HepG2 (cell line): ENCODE results near the gene MYO18A. TPM values are rescaled to one million over a fixed set of nuclear protein-coding genes. Genes with fewer than 3 reads are reported as not detected.

Experiments used
- AKAP8 ChIP-seq: sonication (generic); formaldehyde crosslinking; IDR thresholded peaks from 2 replicates; pipeline ENCODE4 v1.5.1; 2020; ENCODE audit warnings: mild to moderate bottlenecking, missing genetic modification reagents
- FOXM1 ChIP-seq: sonication (generic); formaldehyde crosslinking; IDR thresholded peaks from 2 replicates; pipeline ENCODE4 v1.5.0; 2020; ENCODE audit warnings: missing genetic modification reagents
- IRF2 ChIP-seq: IDR thresholded peaks from 2 replicates; pipeline ENCODE4 v1.6.1; 2018; ENCODE audit warnings: missing genetic modification reagents, missing compliant biosample characterization
- KDM3A ChIP-seq: IDR thresholded peaks from 2 replicates; pipeline ENCODE4 v1.6.1; 2018; ENCODE audit warnings: low read depth, missing compliant biosample characterization
- KLF13 ChIP-seq: sonication (generic); formaldehyde crosslinking; IDR thresholded peaks from 2 replicates; pipeline ENCODE4 v1.4.0; 2020; ENCODE audit warnings: mild to moderate bottlenecking, missing genetic modification reagents
- MED1 ChIP-seq: sonication (generic); formaldehyde crosslinking; IDR thresholded peaks from 2 replicates; pipeline ENCODE4 v1.4.0; 2020; ENCODE audit warnings: missing genetic modification reagents
- MEIS2 ChIP-seq: sonication (generic); formaldehyde crosslinking; IDR thresholded peaks from 2 replicates; pipeline ENCODE4 v1.9.0; 2021; ENCODE audit warnings: mild to moderate bottlenecking, missing genetic modification reagents
- MYNN ChIP-seq: sonication (generic); formaldehyde crosslinking; IDR thresholded peaks from 2 replicates; pipeline ENCODE4 v1.4.0; 2020; ENCODE audit warnings: mild to moderate bottlenecking, low read depth, missing genetic modification reagents
- PHB2 ChIP-seq: fragments of 450-650 bp; IDR thresholded peaks from 2 replicates; pipeline ENCODE4 v1.6.1; 2018; ENCODE audit not compliant: partially characterized antibody
- POLR2AphosphoS5 ChIP-seq: IDR thresholded peaks from 2 replicates; pipeline ENCODE4 v1.6.1; 2012; ENCODE audit warnings: low read depth, low read length
- TCF7 ChIP-seq: sonication (generic); IDR thresholded peaks from 2 replicates; pipeline ENCODE4 v1.6.1; 2016; ENCODE audit warnings: antibody characterized with exemption, low read depth
- TGIF2 ChIP-seq: IDR thresholded peaks from 2 replicates; pipeline ENCODE4 v1.6.1; 2016; ENCODE audit warnings: control low read depth, missing compliant biosample characterization
- WIZ ChIP-seq: sonication (generic); formaldehyde crosslinking; IDR thresholded peaks from 2 replicates; pipeline ENCODE4 v1.5.1; 2020; ENCODE audit warnings: mild to moderate bottlenecking, missing genetic modification reagents
- ZFP90 ChIP-seq: sonication (generic); formaldehyde crosslinking; IDR thresholded peaks from 2 replicates; pipeline ENCODE4 v1.8.0; 2022; ENCODE audit warnings: missing genetic modification reagents, mild to moderate bottlenecking, inconsistent platforms, borderline replicate concordance
- ZNF33A ChIP-seq: sonication (generic); formaldehyde crosslinking; IDR thresholded peaks from 2 replicates; pipeline ENCODE4 v1.5.1; 2020; ENCODE audit warnings: missing genetic modification reagents, mild to moderate bottlenecking, moderate library complexity, borderline replicate concordance
- ZNF354B ChIP-seq: sonication (generic); formaldehyde crosslinking; IDR thresholded peaks from 2 replicates; pipeline ENCODE4 v1.8.0; 2022; ENCODE audit warnings: mild to moderate bottlenecking, missing genetic modification reagents
- ZNF383 ChIP-seq: sonication (generic); formaldehyde crosslinking; IDR thresholded peaks from 2 replicates; pipeline ENCODE4 v1.4.0; 2020; ENCODE audit warnings: missing genetic modification reagents, mild to moderate bottlenecking, borderline replicate concordance
- ZNF441 ChIP-seq: sonication (generic); formaldehyde crosslinking; IDR thresholded peaks from 2 replicates; pipeline ENCODE4 v1.7.0; 2021; ENCODE audit warnings: missing genetic modification reagents, borderline replicate concordance
- ZNF678 ChIP-seq: sonication (generic); formaldehyde crosslinking; IDR thresholded peaks from 2 replicates; pipeline ENCODE4 v1.4.0; 2020; ENCODE audit warnings: mild to moderate bottlenecking, missing genetic modification reagents
- polyA plus RNA-seq, 8 experiments: library from polyadenylated mRNA; depleted of rRNA in 3 of 8; stranded (reverse) in 7 of 8; unstranded in 1 of 8; fragments of >200 nt; fragmentation: Illumina TruSeq in 4 of 8; extraction: Trizol in 4 of 8; gene quantifications; 2 replicates each; pipeline versions ENCODE4 v1.2.1 to v1.2.3, GENCODE V29; 2011 to 2016; ENCODE audit warnings: low read depth in 4 of 8, missing spikeins in 1 of 8, mixed read lengths in 1 of 8; ENCODE audit not compliant: insufficient read depth in 1 of 8
- total RNA-seq, 5 experiments: library from RNA; depleted of rRNA; stranded (reverse); fragments of >200 nt; fragmentation: Illumina TruSeq; extraction: Trizol; gene quantifications; 2 replicates each; pipeline ENCODE4 v1.2.3, GENCODE V29; 2016; ENCODE audit warnings: low read depth in 1 of 5
- TF ChIP-seq, protein P1 (sequence below): IDR thresholded peaks from 2 replicates; pipeline ENCODE4 v1.6.1; 2016; ENCODE audit warnings: missing biosample characterization, missing genetic modification reagents, low read depth
- TF ChIP-seq, protein P2 (sequence below): sonication (generic); IDR thresholded peaks from 2 replicates; pipeline ENCODE4 v1.6.1; 2016; ENCODE audit warnings: low read depth, borderline replicate concordance
- TF ChIP-seq, protein P3 (sequence below): sonication (generic); formaldehyde crosslinking; IDR thresholded peaks from 2 replicates; pipeline ENCODE4 v1.5.1; 2020; ENCODE audit warnings: missing genetic modification reagents, mild to moderate bottlenecking, borderline replicate concordance
- TF ChIP-seq, protein P4 (sequence below): sonication (generic); formaldehyde crosslinking; IDR thresholded peaks from 2 replicates; pipeline ENCODE4 v1.5.0; 2020; ENCODE audit warnings: mild to moderate bottlenecking, missing genetic modification reagents, moderate library complexity
- TF ChIP-seq, protein P5 (sequence below): fragments of 450-650 bp; IDR thresholded peaks from 2 replicates; pipeline ENCODE4 v1.6.1; 2016

The MYO18A gene
- total and polyA plus RNA-seq, 2 of the 13 experiments (the other 11 are each of a cell fraction or from before 2014, with no cell fraction given), result 16.8 to 24.8 TPM

DNA sequence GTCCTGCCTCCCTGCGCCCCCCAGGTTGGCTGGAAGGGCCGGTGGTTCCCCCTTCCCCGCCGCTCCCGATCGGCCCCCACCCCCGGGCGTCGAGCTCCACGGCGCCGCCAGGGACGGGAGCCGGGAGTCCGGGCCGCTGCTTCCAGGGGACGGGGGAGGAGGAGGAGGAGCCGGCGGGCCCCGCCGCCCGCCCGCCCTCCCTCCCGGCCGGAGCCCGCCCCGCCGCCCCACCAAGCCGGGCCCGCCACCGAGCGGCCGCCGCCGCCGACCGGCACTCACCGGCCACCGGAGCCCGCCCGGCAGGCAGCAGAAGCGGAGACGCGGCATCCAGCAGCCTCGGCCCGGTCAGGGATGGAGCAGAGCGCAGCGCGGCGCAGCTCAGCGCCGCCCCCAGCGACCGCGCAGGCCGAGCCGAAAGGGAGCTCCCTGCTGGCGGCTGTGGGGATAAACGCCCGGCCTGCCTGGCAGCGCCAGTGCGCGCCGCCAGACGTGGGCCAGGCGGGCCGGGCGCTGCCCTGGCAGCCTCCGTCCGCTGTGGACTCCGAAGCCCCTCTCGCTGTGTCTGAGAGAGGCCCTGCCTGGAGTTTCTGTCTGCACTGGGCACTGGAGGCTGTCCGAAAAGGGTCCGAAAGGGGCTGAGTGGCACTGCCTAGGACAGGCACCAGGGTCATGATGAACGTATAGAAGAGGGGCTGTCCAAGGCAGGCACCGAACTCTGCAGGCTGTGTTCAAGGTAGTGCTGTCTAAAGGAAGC lies at the start of gene MYO18A (continued):
- TF ChIP-seq WIZ (CRISPR knock-in tag) (0 out of 2 replicates have a peak, but pooled peaks have one; percentile 50), IRF2 (no peak), FOXM1 (CRISPR knock-in tag) (no peak), ZFP90 (no peak), MED1 (peak; percentile 46; the same call in 1 of the 2 replicates), ZNF678 (CRISPR knock-in tag) (no peak; the same call in 1 of the 2 replicates), POLR2AphosphoS5 (0 out of 2 replicates have a peak, but pooled peaks have one; percentile 26), ZNF441 (no peak), KLF13 (CRISPR knock-in tag) (no peak), KDM3A (CRISPR knock-in tag) (0 out of 2 replicates have a peak, but pooled peaks have one; percentile 25), ZNF383 (CRISPR knock-in tag) (0 out of 2 replicates have a peak, but pooled peaks have one; percentile 52), AKAP8 (CRISPR knock-in tag) (0 out of 2 replicates have a peak, but pooled peaks have one; percentile 18), TCF7 (no peak), MYNN (CRISPR knock-in tag) (no peak), TGIF2 (CRISPR knock-in tag) (0 out of 2 replicates have a peak, but pooled peaks have one; percentile 27), ZNF33A (no peak), PHB2 (no peak), MEIS2 (CRISPR knock-in tag) (0 out of 2 replicates have a peak, but pooled peaks have one; percentile 20), ZNF354B (CRISPR knock-in tag) (no peak)
- TF ChIP-seq, protein P1, sequence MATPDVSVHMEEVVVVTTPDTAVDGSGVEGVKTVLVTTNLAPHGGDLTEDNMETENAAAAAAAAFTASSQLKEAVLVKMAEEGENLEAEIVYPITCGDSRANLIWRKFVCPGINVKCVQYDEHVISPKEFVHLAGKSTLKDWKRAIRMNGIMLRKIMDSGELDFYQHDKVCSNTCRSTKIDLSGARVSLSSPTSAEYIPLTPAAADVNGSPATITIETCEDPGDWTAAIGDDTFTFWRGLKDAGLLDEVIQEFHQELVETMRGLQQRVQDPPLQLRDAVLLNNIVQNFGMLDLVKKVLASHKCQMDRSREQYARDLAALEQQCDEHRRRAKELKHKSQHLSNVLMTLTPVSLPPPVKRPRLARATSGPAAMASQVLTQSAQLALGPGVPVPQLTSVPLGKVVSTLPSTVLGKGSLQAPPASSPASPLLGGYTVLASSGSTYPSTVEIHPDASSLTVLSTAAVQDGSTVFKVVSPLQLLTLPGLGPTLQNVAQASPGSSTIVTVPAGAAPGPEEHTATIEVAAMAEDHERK (CRISPR knock-in tag), result no peak
- TF ChIP-seq, protein P2, sequence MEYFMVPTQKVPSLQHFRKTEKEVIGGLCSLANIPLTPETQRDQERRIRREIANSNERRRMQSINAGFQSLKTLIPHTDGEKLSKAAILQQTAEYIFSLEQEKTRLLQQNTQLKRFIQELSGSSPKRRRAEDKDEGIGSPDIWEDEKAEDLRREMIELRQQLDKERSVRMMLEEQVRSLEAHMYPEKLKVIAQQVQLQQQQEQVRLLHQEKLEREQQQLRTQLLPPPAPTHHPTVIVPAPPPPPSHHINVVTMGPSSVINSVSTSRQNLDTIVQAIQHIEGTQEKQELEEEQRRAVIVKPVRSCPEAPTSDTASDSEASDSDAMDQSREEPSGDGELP, result no peak
- TF ChIP-seq, protein P3, sequence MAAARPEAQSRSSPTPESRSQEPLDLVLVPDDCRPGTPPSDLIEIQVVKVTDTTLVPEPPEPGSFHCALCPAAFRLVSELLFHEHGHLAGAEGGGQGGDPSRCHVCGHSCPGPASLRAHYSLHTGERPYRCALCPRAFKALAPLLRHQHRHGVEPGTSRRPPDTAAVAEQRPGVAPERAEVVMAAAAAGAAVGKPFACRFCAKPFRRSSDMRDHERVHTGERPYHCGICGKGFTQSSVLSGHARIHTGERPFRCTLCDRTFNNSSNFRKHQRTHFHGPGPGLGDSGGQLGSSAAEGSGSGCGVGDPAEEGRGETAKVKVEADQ (CRISPR knock-in tag), result no peak
- TF ChIP-seq, protein P4, sequence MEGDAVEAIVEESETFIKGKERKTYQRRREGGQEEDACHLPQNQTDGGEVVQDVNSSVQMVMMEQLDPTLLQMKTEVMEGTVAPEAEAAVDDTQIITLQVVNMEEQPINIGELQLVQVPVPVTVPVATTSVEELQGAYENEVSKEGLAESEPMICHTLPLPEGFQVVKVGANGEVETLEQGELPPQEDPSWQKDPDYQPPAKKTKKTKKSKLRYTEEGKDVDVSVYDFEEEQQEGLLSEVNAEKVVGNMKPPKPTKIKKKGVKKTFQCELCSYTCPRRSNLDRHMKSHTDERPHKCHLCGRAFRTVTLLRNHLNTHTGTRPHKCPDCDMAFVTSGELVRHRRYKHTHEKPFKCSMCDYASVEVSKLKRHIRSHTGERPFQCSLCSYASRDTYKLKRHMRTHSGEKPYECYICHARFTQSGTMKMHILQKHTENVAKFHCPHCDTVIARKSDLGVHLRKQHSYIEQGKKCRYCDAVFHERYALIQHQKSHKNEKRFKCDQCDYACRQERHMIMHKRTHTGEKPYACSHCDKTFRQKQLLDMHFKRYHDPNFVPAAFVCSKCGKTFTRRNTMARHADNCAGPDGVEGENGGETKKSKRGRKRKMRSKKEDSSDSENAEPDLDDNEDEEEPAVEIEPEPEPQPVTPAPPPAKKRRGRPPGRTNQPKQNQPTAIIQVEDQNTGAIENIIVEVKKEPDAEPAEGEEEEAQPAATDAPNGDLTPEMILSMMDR (CRISPR knock-in tag), result peak; percentile 88
- TF ChIP-seq, protein P5, sequence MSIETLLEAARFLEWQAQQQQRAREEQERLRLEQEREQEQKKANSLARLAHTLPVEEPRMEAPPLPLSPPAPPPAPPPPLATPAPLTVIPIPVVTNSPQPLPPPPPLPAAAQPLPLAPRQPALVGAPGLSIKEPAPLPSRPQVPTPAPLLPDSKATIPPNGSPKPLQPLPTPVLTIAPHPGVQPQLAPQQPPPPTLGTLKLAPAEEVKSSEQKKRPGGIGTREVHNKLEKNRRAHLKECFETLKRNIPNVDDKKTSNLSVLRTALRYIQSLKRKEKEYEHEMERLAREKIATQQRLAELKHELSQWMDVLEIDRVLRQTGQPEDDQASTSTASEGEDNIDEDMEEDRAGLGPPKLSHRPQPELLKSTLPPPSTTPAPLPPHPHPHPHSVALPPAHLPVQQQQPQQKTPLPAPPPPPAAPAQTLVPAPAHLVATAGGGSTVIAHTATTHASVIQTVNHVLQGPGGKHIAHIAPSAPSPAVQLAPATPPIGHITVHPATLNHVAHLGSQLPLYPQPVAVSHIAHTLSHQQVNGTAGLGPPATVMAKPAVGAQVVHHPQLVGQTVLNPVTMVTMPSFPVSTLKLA, result no peak
